ENCODE results near the gene OR52E1.

Gene OR52E1

DNA sequence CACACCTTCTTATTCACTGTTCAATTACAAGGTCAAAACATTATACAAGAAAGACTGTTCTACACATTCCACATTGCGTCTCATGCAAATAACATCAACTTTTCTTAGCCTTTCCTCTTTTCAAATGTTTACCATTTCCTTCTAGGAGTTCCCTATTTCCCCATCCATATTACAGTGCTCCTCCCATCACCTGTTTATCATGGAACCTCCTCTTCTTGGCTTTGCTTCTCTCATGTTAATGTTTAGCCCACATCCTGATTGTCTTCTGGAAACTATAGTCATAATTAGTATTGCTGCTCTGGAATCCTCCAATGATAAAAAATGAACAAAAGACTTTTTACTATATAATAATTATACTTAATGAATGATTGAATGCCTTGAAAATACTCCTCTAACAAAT lies 21.3 kb downstream of the OR52E1 start:
- H2AFZ ChIP-seq (ENCODE audit: low read length): no peak overlapping the region
- no peaks in the 10 kb centered on the region for H3K27me3 ChIP-seq (replicated peaks; ENCODE audit: insufficient read depth, low read length)
- no peak overlapping the region for H3K4me3 ChIP-seq (ENCODE audit: low read length)
- H3K79me2 ChIP-seq (ENCODE audit: low read length): no peaks in the 10 kb centered on the region
- TF ChIP-seq EZH2 (optimal IDR thresholded peaks at IDR 0.05; ENCODE audit: low read depth, low read length) (no peak), EZH2phosphoT487 (IDR thresholded peaks at IDR 0.05; ENCODE audit: low read length) (no peak)
- TF ChIP-seq, protein P1, sequence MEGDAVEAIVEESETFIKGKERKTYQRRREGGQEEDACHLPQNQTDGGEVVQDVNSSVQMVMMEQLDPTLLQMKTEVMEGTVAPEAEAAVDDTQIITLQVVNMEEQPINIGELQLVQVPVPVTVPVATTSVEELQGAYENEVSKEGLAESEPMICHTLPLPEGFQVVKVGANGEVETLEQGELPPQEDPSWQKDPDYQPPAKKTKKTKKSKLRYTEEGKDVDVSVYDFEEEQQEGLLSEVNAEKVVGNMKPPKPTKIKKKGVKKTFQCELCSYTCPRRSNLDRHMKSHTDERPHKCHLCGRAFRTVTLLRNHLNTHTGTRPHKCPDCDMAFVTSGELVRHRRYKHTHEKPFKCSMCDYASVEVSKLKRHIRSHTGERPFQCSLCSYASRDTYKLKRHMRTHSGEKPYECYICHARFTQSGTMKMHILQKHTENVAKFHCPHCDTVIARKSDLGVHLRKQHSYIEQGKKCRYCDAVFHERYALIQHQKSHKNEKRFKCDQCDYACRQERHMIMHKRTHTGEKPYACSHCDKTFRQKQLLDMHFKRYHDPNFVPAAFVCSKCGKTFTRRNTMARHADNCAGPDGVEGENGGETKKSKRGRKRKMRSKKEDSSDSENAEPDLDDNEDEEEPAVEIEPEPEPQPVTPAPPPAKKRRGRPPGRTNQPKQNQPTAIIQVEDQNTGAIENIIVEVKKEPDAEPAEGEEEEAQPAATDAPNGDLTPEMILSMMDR (IDR thresholded peaks at IDR 0.05; ENCODE audit: low read length): no peak
- no peaks in the 10 kb centered on the region for H4K20me1 ChIP-seq (ENCODE audit: insufficient read depth, low read length)
- H3K4me1 ChIP-seq (ENCODE audit: low read length): no peaks in the 10 kb centered on the region
- no peaks in the 10 kb centered on the region for H3K36me3 ChIP-seq (replicated peaks; ENCODE audit: insufficient read depth, low read length)
- no peak overlapping the region for H3K4me2 ChIP-seq (ENCODE audit: low read depth, low read length)
- no peak overlapping the region for H3K9ac ChIP-seq (ENCODE audit: low read length)
- no peaks in the 10 kb centered on the region for H3K9me2 ChIP-seq (replicated peaks; ENCODE audit: insufficient read depth, low read length)
- H3K27ac ChIP-seq (ENCODE audit: low read length): no peak overlapping the region
- no peaks in the 10 kb centered on the region for H3K9me3 ChIP-seq (replicated peaks; ENCODE audit: insufficient read depth, low read length)
- DNase-seq: no peak
- no peaks in the 10 kb centered on the region for H3F3A ChIP-seq (ENCODE audit: insufficient read depth, low read length)

DNA sequence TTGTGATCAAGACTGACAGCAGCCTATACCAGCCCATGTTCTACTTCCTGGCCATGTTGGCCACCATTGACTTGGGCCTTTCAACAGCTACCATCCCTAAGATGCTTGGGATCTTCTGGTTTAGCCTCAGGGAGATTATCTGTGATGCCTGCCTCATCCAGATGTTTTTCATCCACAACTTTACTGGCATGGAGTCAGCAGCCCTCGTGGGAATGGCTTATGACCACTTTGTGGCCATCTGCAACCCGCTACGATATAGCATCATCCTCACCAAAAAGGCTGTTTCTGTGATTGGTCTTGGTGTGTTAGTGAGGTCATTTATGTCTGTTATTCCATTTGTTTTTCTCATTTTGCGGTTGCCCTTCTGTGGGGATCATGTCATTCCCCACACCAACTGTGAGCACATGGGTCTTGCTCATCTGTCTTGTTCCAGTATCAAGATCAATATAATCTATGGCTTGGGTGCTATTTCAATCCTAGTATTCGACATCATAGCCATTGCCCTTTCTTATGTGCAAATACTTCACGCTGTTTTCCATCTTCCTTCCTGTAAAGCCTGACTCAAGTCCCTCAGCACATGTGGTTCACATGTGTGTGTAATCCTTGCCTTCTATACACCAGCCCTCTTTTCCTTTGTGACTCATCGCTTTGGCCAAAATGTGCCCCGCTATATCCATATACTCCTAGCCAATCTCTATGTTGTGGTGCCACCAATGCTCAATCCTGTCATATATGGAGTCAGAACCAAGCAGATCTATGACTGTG lies 23.6 kb downstream of the OR52E1 start:
- Histone ChIP-seq H4K20me1 (ENCODE audit: insufficient read depth, low read length) (no peaks in the 10 kb centered on the region), H3K4me2 (ENCODE audit: low read depth, low read length) (no peak overlapping the region), H3K9me2 (replicated peaks; ENCODE audit: insufficient read depth, low read length) (no peaks in the 10 kb centered on the region), H3K4me3 (ENCODE audit: low read length) (no peak overlapping the region), H3K4me1 (ENCODE audit: low read length) (no peaks in the 10 kb centered on the region), H3K36me3 (replicated peaks; ENCODE audit: insufficient read depth, low read length) (no peaks in the 10 kb centered on the region), H2AFZ (ENCODE audit: low read length) (no peak overlapping the region), H3F3A (ENCODE audit: insufficient read depth, low read length) (no peaks in the 10 kb centered on the region), H3K9ac (ENCODE audit: low read length) (no peak overlapping the region), H3K27ac (ENCODE audit: low read length) (no peak overlapping the region), H3K9me3 (replicated peaks; ENCODE audit: insufficient read depth, low read length) (no peaks in the 10 kb centered on the region), H3K27me3 (replicated peaks; ENCODE audit: insufficient read depth, low read length) (no peaks in the 10 kb centered on the region), H3K79me2 (ENCODE audit: low read length) (no peaks in the 10 kb centered on the region)
- TF ChIP-seq, protein P1 (IDR thresholded peaks at IDR 0.05; ENCODE audit: low read length): no peak
- no peak for TF ChIP-seq EZH2 (optimal IDR thresholded peaks at IDR 0.05; ENCODE audit: low read depth, low read length)
- TF ChIP-seq EZH2phosphoT487 (IDR thresholded peaks at IDR 0.05; ENCODE audit: low read length): no peak
- DNase-seq: no peak

GRCh38 chr11:5096011-5096410 lies 26.6 kb downstream of the OR52E1 start:
- no peak overlapping the region for H3K4me2 ChIP-seq (ENCODE audit: low read depth, low read length)
- no peaks in the 10 kb centered on the region for H3K79me2 ChIP-seq (ENCODE audit: low read length)
- TF ChIP-seq EZH2phosphoT487 (IDR thresholded peaks at IDR 0.05; ENCODE audit: low read length) (no peak), EZH2 (optimal IDR thresholded peaks at IDR 0.05; ENCODE audit: low read depth, low read length) (no peak)
- TF ChIP-seq, protein P1 (IDR thresholded peaks at IDR 0.05; ENCODE audit: low read length): no peak
- H3K27me3 ChIP-seq (replicated peaks; ENCODE audit: insufficient read depth, low read length): no peaks in the 10 kb centered on the region
- H3K9me2 ChIP-seq (replicated peaks; ENCODE audit: insufficient read depth, low read length): no peaks in the 10 kb centered on the region
- H3K9ac ChIP-seq (ENCODE audit: low read length): no peak overlapping the region
- no peaks in the 10 kb centered on the region for H3K36me3 ChIP-seq (replicated peaks; ENCODE audit: insufficient read depth, low read length)
- no peak for DNase-seq
- no peaks in the 10 kb centered on the region for H3K9me3 ChIP-seq (replicated peaks; ENCODE audit: insufficient read depth, low read length)
- no peaks in the 10 kb centered on the region for H4K20me1 ChIP-seq (ENCODE audit: insufficient read depth, low read length)
- H3F3A ChIP-seq (ENCODE audit: insufficient read depth, low read length): no peaks in the 10 kb centered on the region
- no peak overlapping the region for H2AFZ ChIP-seq (ENCODE audit: low read length)
- H3K4me1 ChIP-seq (ENCODE audit: low read length): no peaks in the 10 kb centered on the region
- no peak overlapping the region for H3K27ac ChIP-seq (ENCODE audit: low read length)
- no peak overlapping the region for H3K4me3 ChIP-seq (ENCODE audit: low read length)
